Lung (tissue), 12 donors: ENCODE measurements around the gene COL15A1. TPM values are rescaled to one million over a fixed set of nuclear protein-coding genes. Genes with fewer than 3 reads are reported as not detected.

Experiments
- ATAC-seq: fragments of 200-7000 bp; cut with Tn5 transposase; one replicate; pipeline ENCODE4 v1.9.1; 2020; ENCODE audit warnings: moderate number of reproducible peaks; ENCODE audit not compliant: insufficient read depth, low FRiP score
- DNase-seq, 3 donors: peaks; one replicate each; pipeline ENCODE4 v3.0.0-alpha.2; 2013 to 2017
- H3K27ac ChIP-seq, 2 donors: one replicate each; pipeline ENCODE4 v1.5.1; 2013; ENCODE audit warnings: mild to moderate bottlenecking in 2 of 2, moderate library complexity in 2 of 2, control low read depth in 1 of 2, inconsistent platforms in 1 of 2, low read depth in 1 of 2, low read length in 1 of 2
- H3K27me3 ChIP-seq, 3 donors: one replicate each; pipeline ENCODE4 v1.5.1; 2013; ENCODE audit warnings: low read length in 2 of 3; ENCODE audit not compliant: control insufficient read depth in 3 of 3, insufficient read depth in 3 of 3
- H3K36me3 ChIP-seq, 4 donors: one replicate each; pipeline ENCODE4 v1.5.1; 2013; ENCODE audit warnings: low read length in 4 of 4, mild to moderate bottlenecking in 1 of 4, moderate library complexity in 1 of 4; ENCODE audit not compliant: control insufficient read depth in 4 of 4, insufficient read depth in 4 of 4
- H3K4me1 ChIP-seq, 5 donors: one replicate each; pipeline ENCODE4 v1.5.1; 2013; ENCODE audit warnings: low read length in 5 of 5, mild to moderate bottlenecking in 2 of 5, moderate library complexity in 1 of 5; ENCODE audit not compliant: control insufficient read depth in 5 of 5, insufficient read depth in 5 of 5
- H3K4me3 ChIP-seq: one replicate; pipeline ENCODE4 v1.5.1; 2013; ENCODE audit warnings: mild to moderate bottlenecking, control low read depth, moderate library complexity
- H3K9ac ChIP-seq, 2 donors: one replicate each; pipeline ENCODE4 v1.5.1; 2013; ENCODE audit warnings: low read length in 2 of 2, control low read depth in 1 of 2; ENCODE audit not compliant: insufficient read depth in 1 of 2
- H3K9me3 ChIP-seq, 4 donors: one replicate each; pipeline ENCODE4 v1.5.1; 2013; ENCODE audit warnings: low read length in 3 of 4, mild to moderate bottlenecking in 1 of 4, moderate library complexity in 1 of 4; ENCODE audit not compliant: control insufficient read depth in 4 of 4, insufficient read depth in 3 of 4
- WGBS, 2 donors: extraction: QIAGEN DNeasy Blood & Tissue Kit; methylation state at CpG; one replicate each; pipeline ENCODE4 v1.1.7; 2013; 5-methylcytosine and 5-hydroxymethylcytosine counted together
- polyA plus RNA-seq, 2 donors: library from polyadenylated mRNA; stranded (reverse); fragments of 200-250 nt; gene quantifications; one replicate each; pipeline ENCODE4 v1.2.1, GENCODE V29; 2013
- total RNA-seq, 2 donors: library from RNA; depleted of rRNA in 1 of 2; stranded (reverse); fragments of >200 nt in 1 of 2; gene quantifications; one replicate each; pipeline ENCODE4 v1.2.1, GENCODE V29; 2014 to 2021
- TF ChIP-seq, protein P1 (sequence below): IDR thresholded peaks from 2 replicates; pipeline ENCODE4 v1.5.1; 2012; ENCODE audit warnings: mild to moderate bottlenecking; ENCODE audit errors: control extremely low read depth, extremely low read depth
- donor health status: control.
- donor health status: control.
- donor health status: Bipolar disorder and iron deficiency.
- donor health status: healthy.
- donor health status: DM: yes; HTN: yes; CAD: no.

COL15A1 gene
- total and polyA plus RNA-seq, 4 donors, result 2.9 to 40.5 (median 8.5) TPM

DNA sequence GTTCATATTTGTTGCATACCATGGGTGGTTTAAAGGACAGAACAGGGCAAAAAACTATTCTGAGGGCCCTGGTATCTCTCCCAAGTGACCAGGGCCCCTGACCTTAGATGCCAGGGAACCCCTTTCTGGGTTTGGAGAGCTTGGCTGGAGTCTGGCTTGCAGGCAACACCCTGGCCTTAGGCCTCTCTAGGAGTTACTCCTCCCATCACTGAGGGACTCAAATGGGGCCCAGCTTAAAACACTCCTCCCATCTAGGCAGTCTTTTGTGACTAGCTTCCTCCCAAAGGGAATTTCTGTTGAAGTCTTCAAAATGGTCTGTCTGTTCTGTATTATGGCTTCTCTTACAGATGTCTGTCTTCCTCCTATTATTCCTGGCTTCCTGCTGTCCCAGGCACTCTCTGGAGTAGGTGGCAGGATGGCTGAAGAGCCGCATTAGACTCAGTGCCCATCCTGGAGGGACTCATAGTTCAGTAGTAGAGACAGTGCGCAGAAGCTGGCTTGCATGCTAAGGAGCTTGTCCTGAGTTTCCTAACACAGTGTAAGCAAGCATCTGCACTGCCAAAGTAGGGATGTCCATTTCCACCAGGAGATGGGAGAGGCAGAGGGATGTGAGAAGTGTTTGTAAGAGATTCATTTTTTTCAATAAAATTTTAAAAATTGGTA, 10.0 kb downstream of the COL15A1 start:
- Histone ChIP-seq H3K4me3 (no peak overlapping the region), H3K4me1 (peaks cover 0 to 5% (median 3%) of the 10 kb centered on the region in 5 donors), H3K9ac (no peak overlapping the region), H3K9me3 (peaks cover 0 to 8% (median 1%) of the 10 kb centered on the region in 4 donors), H3K36me3 (no peaks in the 10 kb centered on the region), H3K27me3 (peaks cover 0 to 4% (median 3%) of the 10 kb centered on the region in 3 donors), H3K27ac (peak overlapping the region in 1 of 2 donors; percentile 26)
- TF ChIP-seq, protein P1, sequence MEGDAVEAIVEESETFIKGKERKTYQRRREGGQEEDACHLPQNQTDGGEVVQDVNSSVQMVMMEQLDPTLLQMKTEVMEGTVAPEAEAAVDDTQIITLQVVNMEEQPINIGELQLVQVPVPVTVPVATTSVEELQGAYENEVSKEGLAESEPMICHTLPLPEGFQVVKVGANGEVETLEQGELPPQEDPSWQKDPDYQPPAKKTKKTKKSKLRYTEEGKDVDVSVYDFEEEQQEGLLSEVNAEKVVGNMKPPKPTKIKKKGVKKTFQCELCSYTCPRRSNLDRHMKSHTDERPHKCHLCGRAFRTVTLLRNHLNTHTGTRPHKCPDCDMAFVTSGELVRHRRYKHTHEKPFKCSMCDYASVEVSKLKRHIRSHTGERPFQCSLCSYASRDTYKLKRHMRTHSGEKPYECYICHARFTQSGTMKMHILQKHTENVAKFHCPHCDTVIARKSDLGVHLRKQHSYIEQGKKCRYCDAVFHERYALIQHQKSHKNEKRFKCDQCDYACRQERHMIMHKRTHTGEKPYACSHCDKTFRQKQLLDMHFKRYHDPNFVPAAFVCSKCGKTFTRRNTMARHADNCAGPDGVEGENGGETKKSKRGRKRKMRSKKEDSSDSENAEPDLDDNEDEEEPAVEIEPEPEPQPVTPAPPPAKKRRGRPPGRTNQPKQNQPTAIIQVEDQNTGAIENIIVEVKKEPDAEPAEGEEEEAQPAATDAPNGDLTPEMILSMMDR, result no peak
- ATAC-seq (no peak), DNase-seq (no peak)
- WGBS, 2 donors, result 82 to 86% methylated on average over 2 of the region's 2 CpGs

DNA sequence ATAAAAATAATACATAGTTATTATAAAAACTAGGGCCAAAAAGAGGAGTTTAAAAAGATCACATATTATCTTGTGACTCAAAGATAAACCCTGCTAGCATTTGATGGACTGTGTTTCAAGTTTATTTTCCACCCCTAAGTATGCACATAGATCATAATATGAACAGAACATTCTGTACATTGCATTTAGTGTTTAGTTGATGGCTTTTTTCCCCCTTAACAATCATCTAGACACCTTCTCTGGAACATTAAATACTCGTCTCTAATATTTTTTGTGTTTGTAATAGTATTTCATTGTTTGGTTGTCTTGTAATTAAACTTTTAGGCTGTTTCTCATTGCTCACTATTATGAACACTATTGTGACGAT, 10.5 kb downstream of the COL15A1 start:
- Histone ChIP-seq H3K4me1 (peaks cover 0 to 5% (median 3%) of the 10 kb centered on the region in 5 donors), H3K9me3 (peaks cover 0 to 8% (median 1%) of the 10 kb centered on the region in 4 donors), H3K36me3 (no peaks in the 10 kb centered on the region), H3K27ac (no peak overlapping the region), H3K27me3 (peaks cover 0 to 2% (median 1%) of the 10 kb centered on the region in 3 donors), H3K9ac (no peak overlapping the region), H3K4me3 (no peak overlapping the region)
- 92 to 93% methylated on average over 2 of the region's 2 CpGs for WGBS, 2 donors
- TF ChIP-seq, protein P1, result no peak
- ATAC-seq, result no peak
- no peak for DNase-seq

DNA sequence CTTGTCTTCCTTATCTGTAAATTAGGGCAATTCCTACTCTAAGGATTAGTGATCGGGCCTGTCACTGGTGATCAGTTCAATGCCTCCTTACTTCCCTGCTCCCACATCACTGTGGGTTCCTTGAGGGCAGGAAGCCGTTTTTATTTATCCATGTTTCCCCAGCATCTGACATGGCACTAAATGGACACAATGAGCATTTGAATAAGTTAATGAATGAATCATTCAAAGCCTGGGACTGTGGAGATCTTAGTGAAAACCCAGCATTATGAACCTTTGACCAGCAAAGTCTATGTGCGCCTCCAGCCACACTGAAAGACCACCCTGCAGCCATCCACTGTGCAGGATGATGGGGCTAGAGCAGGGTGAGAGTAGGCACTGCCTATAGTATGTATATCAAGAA, 11.6 kb downstream of the COL15A1 start:
- no peak overlapping the region for H3K27ac ChIP-seq
- no peak for ATAC-seq

More for the DNA sequence above, 11.6 kb downstream of the COL15A1 start:
- no peak for DNase-seq
- Histone ChIP-seq H3K4me1 (peaks cover 0 to 5% (median 3%) of the 10 kb centered on the region in 5 donors), H3K9ac (no peak overlapping the region), H3K27me3 (no peaks in the 10 kb centered on the region), H3K4me3 (no peak overlapping the region), H3K9me3 (peaks cover 0 to 10% (median 1%) of the 10 kb centered on the region in 4 donors), H3K36me3 (no peaks in the 10 kb centered on the region)
- WGBS, 2 donors, result 93 to 95% methylated on average over 3 of the region's 3 CpGs
- TF ChIP-seq, protein P1, result no peak
